LNCAP (cell line): Measurements from ENCODE around the gene API5.

Source experiments
- TF ChIP-seq, protein P1 (sequence below): fragments of 450-650 bp; IDR thresholded peaks from 2 replicates; pipeline ENCODE4 v1.5.1; 2017; ENCODE audit warnings: mild to moderate bottlenecking

The API5 gene

DNA sequence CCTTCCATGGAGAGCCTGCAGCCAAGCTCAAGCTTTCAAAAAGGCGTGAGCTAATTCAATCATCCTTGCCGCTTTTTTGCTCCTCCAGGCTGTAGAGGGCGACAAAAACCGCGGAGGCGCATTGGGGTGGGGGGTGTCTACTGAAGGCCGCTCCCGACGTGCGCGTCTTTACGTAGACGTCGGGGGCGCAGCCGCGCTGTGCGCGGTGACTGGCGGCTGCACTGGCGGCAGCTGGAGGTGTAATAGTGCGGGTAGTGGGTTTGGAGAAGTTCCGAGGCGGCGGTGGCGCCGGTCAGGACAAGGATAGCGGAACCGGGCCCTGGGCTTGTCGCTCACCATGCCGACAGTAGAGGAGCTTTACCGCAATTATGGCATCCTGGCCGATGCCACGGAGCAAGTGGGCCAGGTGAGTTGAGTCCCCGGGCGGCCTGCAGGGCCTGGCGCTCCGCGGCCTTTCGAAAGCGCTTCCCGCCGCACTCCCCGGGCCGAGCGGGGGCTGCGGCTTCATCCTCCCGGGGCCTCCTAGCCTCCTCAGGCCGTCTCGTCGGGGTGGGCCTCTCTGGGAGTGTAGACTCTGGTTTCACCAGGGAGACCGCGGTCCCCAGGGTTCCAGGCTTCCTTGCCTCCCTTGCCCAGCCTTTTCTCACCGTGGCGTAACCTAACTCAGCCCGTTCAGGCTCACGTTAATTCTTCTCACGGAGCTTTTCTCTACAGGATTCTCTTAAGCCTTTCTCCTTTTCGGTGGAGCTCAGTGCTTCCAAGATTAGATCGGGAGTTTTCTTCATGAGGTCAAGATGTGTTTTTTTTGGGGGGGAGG is at the start of gene API5:
Gene API5 (plus strand): TSS at position 206 of the 817 bp plus-strand sequence. CDS start 132 bp downstream, at position 338.
- TF ChIP-seq, protein P1, sequence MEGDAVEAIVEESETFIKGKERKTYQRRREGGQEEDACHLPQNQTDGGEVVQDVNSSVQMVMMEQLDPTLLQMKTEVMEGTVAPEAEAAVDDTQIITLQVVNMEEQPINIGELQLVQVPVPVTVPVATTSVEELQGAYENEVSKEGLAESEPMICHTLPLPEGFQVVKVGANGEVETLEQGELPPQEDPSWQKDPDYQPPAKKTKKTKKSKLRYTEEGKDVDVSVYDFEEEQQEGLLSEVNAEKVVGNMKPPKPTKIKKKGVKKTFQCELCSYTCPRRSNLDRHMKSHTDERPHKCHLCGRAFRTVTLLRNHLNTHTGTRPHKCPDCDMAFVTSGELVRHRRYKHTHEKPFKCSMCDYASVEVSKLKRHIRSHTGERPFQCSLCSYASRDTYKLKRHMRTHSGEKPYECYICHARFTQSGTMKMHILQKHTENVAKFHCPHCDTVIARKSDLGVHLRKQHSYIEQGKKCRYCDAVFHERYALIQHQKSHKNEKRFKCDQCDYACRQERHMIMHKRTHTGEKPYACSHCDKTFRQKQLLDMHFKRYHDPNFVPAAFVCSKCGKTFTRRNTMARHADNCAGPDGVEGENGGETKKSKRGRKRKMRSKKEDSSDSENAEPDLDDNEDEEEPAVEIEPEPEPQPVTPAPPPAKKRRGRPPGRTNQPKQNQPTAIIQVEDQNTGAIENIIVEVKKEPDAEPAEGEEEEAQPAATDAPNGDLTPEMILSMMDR: peak; percentile 82

DNA sequence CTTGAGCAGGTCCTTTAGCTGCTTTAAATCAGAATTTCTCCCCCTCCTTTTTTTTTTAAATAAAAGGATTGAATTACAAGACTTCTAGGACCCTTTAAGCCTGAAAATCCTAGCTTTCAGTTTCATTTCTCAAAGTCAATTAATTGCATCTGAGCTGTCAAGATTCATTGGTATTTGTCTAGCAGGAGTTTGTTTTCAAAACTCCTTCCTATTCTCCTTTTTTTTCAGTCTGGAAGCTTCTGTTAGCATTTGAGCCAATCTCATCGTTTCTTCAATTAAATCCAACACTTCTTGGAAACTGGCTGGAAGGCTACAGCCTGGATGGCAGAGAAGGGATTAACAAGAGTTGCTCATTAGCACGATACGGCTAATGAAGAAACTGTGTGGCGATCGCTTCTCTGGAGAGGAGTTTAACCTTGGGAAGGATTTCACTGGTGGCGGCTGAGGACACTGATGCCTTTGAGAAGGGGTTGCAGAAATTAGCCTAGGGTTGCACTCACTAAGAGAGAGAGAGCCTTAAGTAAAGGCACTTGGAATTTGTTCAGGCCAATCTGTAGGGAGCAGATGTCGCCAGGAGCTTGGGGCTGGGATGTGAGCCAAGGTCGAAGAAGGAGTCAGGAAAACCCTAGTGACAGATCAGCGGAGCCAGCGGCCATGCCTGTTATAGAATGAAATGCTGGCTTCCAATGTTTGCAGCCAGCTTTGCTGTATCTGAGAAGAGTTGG is 43.8 kb upstream of the API5 start:
- TF ChIP-seq, protein P1: no peak

DNA sequence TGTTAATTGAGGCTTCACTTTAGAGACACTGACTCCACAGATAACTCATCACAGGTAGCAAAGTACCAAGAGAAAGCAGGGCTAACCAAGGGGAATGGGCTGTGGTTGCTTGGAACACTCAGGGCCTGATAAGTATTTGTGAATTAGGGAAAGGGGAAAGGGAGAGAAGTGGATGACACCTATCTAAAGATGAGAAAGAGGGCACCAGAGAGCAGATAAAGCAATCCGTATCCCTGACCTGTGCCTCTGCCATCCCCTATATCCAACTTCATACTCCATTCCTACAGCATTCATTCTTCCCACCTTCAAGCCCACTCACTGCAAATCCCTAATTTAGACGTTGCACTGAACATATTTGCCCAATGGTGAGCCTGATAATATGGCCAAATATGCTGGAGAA is 43.0 kb upstream of the API5 start:
- TF ChIP-seq, protein P1: no peak

DNA sequence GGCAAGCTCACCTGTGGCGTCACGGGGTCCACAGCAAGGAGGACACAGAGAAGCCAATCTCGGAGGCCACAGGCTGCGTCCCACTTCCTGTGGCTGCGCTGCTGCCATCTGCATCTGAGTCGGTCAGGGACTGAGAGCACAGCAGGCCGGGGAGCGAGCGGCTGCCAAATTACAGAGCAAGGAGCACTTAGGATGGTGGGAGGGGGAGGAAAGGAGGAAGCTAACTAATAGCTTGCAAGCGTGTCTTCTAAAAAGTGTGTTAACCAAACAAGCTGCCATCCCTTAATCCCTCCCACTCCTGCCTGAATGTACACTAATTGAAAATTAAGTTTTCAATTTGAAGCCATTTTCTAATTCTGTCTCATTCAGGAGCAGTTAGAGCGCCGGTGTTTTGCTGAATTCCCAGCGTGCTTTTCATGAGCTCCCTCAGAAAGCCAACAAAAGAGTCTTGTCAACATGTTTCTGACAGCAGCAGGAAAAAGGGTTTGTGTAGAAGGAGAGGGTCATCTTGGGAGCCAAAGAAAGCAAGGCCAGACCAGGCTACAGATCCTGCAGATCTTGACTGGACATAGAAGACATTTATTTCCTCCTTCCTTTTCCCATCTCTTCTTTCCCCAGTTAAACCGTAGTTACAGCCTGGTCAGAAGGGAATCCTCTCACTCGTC is 42.4 kb upstream of the API5 start:
- TF ChIP-seq, protein P1: no peak

DNA sequence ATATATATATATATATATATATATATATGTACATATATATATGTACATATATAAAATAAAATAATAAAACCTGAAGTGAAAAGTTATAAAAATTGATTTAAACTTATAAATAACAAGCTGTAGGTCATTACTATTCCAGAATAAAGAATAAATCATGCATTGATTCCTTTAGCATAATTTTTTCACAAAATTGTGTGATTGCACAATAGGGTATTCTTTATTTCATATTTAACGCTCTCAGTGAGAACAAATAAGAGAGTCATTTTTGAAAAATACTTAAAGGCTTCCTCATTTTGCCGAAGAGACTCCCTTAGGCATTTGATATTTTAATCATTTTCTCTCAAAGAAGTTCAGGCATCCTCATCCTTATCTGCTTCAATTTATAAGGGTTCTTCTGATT is 41.3 kb upstream of the API5 start:
- TF ChIP-seq, protein P1: no peak

DNA sequence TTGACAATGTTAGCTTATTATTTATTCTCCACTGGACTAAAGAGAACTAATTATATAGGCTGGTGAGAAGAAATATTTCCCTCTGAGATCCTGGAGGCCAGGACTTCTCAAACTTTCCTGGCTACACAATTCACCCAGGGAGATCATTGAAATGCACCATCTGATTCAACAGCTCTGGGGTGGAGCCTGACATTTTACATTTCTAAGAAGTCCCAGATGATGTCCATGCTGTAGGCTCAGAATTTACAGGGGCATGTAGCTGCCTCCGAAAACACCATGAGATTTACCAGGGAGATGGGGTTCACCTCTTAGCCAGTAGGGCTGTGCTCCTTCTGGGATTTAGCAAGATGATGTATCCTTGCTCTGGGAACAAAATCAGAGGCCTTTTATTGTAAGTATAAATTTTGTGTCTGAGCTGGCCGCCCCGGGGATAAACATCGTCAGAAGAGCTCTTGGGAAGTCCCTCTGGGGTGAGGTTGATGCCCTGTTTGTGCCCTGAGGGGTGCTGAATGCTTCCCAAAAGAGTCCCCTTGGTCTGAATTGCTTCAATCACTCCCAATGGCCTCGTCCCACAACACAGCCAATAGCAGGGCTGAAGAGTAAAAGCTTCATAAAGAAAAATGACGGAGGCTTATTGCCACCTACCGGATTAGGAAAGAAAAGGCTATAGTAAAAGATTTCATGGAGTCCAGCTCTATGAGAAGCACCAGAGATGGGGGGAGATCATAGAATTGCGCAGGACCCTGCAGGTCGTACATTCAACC is 33.4 kb upstream of the API5 start:
- TF ChIP-seq, protein P1: peak; percentile 30; the same call in 1 of the 2 replicates
